GM19468 (cell line): ENCODE results near the gene ITSN2.

Experiments
- ATAC-seq: cut with Tn5 transposase; IDR thresholded peaks from one replicate; pipeline ENCODE4 v1.9.1; 2021; ENCODE audit warnings: mild to moderate bottlenecking, moderate library complexity, moderate number of reproducible peaks; ENCODE audit not compliant: unreplicated experiment; ENCODE audit errors: extremely low read depth

The ITSN2 gene

DNA sequence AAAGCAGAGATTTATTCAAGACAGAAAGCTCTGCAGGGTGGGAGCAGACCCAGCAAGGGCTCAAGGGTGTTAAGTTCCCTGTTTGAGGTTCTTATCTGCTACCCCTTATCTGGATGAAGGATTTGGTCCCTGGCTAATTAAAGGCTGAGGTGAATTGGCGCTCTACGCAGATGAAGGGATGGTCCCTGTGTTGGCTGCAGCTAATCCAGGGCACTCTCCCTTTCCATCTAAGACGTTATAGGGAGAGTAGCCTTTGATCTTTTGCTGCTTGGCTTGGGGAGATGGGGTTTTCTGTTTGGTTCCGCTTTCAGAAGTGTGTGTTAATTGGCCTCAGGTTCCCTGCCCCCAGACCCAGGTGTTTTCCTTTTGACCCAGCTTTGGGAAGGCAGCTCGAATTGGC is 168.5 kb downstream of the ITSN2 start:
- ATAC-seq = no peak

- ATAC-seq = no peak
Observed at GRCh38 chr2:24191156-24191555, 169.2 kb downstream of the ITSN2 start.

DNA sequence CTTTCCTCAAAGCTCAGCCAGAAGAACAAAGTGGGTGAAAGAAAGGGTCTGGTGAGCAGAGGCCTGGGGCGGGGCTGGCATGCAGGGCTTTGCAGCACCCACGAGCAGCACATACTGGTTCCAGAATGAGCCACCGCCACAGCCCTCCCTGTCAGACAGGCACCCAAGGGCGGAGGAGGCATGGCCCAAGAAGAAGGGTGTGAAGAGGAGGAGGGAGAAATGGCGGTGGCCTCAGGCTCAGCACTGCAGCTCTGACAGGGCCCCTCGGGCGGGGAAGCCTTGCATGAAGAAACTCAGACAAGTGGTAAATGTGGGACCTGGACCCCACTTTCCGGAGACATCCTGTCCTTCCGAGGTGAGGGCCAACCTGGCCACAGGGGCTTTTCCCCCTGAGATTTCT is 169.8 kb downstream of the ITSN2 start:
- no peak for ATAC-seq

DNA sequence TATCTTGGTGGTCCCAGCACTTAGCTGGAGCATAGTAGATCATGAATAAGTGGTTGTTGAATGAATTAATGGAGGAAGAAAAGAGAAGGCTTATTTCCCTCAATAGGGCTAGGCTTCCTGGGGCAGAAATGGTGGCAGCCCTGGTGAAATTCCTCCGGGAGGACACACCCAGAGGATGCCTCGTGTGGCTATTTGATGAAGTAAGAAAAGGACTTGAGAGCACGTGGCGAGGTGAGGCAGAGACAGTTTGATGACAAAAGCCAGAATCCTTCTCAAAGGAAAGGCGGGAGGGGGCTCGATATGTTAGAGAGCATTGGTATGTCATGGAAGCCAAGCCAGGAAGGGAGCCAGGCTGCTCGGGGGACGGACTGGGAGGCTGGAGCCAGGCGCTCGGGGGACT is 170.8 kb downstream of the ITSN2 start:
- no peak for ATAC-seq

DNA sequence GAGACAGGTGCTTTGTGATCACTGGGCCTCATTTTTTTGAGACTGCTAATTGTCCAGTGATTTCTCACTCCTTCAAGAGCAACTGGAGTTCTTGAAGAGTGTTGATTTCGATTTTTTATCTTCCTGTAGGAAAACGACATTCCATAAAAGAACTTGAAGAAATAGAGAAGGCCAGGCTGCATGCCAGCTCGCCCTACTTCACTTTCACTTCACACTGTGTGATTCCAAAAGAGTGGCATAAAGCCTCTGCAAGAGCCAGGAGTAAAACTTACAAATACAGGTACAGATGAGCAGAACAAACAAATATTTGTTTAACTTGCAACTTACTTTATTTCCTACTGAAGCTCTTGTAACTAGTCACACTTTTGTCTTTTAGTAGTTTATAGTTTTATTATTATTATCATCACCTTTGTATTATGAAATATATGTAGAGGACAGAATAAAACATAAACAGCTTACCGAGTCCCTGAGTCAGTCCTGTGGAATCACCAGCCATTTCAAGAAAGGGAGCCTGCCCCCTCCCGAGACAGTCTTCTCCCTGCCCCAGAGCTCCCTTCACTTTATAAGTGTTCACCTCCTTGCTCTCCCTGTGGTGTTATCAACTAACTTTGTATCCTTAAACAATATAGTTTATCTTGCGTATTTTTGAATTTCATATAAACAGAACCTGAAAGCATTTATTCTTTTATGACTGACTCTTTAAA is 176.8 kb downstream of the ITSN2 start:
- no peak for ATAC-seq

- ATAC-seq = no peak
Observed at GRCh38 chr2:24182507-24182906, 177.8 kb downstream of the ITSN2 start.

DNA sequence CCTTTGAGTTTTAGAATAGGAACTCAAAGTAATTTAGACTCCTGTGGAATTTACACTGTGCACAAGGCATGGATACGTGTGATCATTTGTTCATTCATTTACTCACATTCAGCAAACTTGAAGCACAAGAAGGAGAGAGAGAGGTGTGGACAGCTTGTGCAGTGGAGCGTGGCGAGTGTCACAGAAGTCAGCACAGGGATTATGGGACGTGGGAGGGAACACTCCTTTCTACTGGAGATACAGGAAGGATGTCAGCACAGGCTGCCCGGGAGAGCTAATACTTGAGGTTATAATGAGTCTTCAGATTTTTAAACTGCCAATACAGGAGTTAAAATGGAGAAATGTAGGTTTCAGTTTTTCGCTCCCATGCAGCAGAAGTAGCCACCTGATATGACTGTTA is 178.5 kb downstream of the ITSN2 start:
- no peak for ATAC-seq

- no peak for ATAC-seq
Observed at GRCh38 chr2:24179683-24180082, 180.7 kb downstream of the ITSN2 start.

DNA sequence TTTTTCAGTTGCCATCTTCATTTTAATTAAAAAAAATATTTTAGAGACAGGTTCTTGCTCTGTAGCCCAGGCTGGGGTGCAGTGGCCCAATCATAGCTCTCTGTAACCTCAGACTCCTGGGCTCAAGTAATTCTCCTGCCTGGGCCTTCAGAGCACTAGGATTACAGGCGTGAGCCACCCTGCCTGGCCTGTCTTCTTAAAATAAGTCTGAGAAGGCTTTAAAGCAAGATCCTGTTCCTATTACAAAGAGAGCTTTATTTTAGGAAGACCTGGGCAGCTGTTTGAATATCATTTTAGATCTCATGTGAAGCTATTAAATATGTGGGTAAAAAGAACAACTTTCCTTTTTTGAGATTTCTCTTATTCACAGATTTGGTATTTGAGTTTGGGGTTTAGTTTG is 184.0 kb downstream of the ITSN2 start:
- ATAC-seq = no peak

GRCh38 chr2:24175631-24176187 is 184.6 kb downstream of the ITSN2 start:
- ATAC-seq = no peak

DNA sequence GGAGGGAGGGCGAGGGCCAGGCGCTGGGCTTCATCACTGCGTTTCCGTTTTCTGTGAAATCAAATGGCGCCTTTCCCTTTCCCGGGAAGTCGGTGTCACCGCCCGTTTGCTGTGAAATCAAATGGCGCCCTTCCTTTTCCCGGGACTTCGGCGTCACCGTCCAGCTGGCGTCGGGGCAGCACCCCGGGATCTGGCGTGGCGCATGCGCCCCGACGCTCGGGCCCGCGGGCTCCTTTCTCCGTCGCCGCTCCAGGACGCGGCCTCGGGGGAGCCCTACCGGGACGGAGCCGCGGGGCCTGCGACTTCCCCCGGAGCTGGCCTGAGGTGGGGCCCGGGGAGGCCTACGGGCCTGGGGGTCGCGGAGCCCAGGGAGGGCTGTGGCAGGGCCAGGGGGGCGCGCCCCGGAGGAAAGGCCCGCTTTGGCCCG is 185.5 kb downstream of the ITSN2 start, which contains the start of gene FAM228A:
TSS of gene FAM228A (plus strand) at position 203 of the 427 bp plus-strand sequence. CDS start 428 bp downstream, outside the sequence.
- no peak for ATAC-seq

DNA sequence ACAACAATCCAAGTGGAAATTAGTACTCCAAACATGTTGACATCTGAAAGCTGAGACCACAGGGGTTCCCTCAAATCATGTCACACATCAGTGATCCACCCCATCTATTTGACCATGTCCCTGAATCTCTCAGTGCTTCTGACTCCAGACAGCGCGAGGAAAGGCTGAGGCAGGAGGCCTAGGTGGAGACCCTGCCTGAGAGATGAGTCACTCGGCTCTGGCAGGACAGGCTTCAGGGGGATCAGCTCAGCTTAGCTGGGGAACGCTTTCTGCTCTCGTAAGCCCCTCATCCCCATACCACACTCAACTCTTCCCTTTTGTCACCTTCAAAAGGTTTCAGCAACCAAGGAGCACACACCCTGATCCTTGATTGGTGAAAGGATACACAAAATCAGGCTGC is 191.3 kb downstream of the ITSN2 start:
- ATAC-seq = no peak

DNA sequence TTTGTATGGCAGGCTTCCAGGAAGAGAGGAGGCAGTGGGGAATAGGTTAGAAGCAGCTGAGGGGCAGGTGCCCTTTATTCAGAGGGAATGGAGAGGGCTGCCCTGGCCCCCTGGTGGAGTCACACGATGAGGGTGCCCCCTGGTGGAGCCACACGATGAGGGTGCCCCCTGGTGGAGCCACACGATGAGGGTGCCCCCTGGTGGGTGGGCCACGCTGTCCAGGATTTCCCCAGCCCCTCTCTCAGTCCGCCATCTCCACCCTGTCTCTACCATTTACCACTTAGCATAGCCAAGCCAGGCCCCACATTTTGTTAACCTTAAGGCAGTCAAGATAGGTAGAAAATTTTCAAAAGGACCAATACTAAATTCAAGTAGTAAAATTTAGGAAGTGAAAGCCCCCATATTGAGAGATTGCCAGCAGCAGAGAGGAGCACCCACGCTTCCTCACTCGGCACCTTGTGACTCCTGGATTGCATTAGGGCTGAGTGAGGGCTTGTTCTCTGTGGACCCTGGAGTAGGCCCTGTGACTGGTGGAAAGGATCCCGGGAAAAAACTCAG is 195.8 kb downstream of the ITSN2 start:
- no peak for ATAC-seq

GRCh38 chr2:24163601-24164000 is 196.7 kb downstream of the ITSN2 start:
- no peak for ATAC-seq

DNA sequence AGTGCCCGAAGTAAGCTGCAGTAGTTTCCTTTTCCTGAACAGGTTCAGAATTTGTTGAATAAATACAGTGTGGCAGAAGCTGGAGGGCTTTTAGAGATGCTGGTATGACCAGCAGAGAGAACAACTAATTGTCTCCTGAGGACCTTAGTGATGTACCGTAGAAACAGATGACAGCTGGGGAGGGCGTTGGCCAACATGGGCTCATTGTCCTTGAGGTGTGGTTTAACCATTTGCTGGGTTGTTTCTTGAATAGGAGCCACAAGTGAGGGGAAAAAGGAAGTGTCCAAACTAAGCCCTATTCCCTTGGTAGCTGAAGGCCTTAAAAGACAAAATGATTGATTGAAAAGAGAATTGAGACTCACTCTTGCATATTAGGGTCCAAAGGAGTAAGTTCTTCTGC is 197.2 kb downstream of the ITSN2 start:
- ATAC-seq = no peak

DNA sequence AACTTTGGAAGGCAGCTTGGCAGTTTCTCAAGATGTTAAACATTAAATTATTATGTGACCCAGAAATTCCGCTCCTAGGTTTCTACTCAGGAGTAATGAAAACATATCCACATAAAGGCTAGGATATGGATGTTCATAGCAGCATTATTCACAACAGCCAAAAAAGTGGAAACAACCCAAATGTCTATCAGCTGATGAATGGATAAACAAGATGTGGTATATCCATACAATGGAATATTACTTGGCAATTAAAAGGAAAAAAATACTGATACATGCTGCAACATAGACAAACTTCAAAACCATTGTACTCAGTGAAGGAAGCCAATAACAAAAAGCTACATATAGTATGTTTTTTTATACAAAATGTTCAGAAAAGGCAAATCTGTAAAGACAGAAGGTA is 197.8 kb downstream of the ITSN2 start:
- ATAC-seq = no peak

GRCh38 chr2:24160761-24161160 is 199.6 kb downstream of the ITSN2 start:
- no peak for ATAC-seq

- no peak for ATAC-seq
Observed at GRCh38 chr2:24159708-24160107, 200.6 kb downstream of the ITSN2 start.

GRCh38 chr2:24158131-24158530 is 202.2 kb downstream of the ITSN2 start:
- no peak for ATAC-seq

DNA sequence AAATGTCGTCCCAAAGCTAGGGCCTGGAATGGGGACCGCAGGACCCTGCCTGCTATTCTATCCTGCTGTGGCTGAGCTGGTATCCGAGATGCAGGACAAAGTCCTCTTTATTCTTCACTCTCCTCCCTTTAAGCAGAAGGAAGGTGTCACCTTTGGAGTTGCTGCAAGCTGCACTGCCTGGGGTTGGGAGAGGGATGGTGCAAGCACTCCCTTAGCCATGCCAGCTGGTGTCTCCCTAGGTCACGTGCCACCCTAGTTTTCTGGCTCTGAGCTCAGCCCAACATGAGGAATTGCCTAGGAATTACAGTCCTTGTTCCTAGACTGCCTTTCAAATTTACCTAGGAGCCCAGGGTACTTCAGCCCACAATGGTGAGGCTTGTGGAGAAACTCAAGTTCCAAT is 206.9 kb downstream of the ITSN2 start:
- ATAC-seq = no peak
